Dermis microvascular lymphatic vessel endothelial cell (primary cell): ENCODE measurements around the gene P2RY14. TPM values are rescaled to one million over a fixed set of nuclear protein-coding genes. Genes with fewer than 3 reads are reported as not detected.

Experiments
- DNase-seq, 2 donors: peaks; one replicate each; pipeline versions ENCODE4 v3.0.0 to v3.0.0-alpha.2; 2010; ENCODE audit warnings: low read depth in 2 of 2
- total RNA-seq: library from RNA; depleted of rRNA; stranded (reverse); fragments of >200 nt; gene quantifications from 2 replicates; pipeline ENCODE4 v1.2.1, GENCODE V29; 2014

The P2RY14 gene
- total RNA-seq, 1 donor from 2014 or later = not detected

DNA sequence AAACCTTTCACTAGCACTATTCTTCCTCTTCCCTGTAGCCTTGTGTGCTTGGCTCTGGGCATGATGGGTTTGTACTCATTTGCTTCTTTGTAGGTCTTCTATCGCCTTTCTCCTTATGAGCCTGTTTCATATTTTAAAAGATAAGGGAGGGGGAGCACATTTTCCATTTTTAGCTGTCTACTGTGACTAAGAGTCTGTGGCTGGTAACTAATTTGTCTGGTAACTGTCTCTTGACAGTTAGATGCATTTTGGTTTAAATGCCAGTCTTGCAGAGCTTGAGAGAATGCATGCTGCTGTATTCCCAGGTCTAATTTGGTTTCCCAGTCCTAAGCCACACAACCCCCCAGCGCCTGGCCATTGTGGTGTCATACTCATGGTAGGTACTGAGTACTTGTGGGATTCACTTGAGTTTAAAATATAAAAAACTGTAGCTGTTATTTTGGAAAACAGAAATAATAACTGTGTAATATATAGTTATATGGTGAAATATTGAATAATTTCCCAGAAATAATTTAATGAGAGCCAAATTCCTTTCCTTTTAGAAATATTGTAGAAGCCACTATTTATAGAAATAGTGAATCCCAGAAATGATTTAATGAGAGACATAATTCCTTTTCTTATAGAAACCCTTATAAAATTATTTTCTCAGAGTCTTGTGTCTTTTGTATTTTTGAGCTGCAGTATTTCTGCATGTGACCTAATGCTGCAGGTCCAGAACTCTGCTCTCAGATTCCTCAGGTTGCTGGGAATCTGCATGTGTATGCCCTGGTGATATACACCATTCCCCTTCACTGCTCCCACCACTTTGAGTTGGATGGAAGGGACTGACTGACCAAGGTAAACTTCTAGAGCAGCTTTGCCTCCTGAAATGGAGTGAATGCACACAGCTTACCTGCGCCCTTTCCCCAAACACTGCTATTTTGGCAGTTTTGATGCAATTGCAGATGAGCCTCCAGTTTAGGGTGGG, 61.4 kb downstream of the P2RY14 start:
- DNase-seq = no peak

DNA sequence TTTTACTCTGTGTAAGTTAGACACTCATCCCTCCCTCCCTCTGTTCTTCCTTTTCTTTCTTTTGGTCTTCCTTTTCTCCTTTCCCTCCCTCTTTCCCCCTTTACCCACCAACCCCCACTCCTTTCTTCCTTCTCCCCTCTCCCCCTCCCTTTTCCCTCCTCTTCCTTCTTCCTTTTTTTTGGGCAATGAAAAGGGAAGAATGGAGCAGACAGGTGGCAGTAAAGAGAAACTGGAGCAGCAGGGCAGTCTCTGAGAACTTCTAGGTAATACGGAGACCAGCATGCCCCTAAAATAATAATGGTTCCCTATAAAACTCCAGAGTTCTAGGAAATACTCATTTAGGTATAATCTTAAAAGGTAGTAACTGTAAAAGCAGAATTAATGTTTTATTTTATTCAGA, 63.9 kb downstream of the P2RY14 start:
- DNase-seq = no peak

DNA sequence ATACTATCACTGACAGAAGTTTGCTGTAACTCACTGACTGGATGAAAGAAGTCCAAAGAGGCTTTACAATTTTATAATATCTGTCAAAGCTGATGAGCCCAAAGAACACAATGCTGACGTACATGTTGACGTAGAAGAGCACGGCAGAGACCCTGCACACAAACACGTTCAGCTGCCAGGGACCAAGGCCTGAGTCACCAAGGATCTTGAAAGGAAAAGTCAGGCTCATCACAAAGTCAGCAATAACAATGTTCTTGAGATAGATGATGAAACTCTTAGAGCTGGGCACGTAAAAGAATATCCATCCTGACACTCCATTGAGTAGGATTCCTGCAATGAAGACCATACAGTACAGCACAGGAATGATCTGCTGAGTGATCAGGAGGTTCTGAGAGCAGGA, 64.5 kb downstream of the P2RY14 start:
- DNase-seq = no peak

DNA sequence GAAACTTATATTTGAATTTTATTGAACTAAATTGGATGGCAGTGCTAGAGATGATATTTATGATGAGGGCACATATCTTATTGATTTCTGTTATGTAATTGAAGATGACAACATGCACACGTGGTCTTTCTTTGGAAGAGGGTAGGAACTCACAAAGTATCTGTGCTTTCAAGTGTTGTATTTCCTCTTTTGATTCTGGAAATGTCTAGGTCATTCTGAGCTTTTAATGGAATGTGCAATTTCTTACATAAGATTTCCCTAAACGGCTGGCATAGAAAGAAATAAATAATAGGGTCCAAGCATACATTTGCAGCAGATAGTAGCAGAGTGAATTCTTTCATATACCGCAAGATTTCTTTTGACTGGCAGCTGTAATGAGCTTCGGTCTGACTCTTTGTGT, 65.2 kb downstream of the P2RY14 start:
- no peak for DNase-seq

DNA sequence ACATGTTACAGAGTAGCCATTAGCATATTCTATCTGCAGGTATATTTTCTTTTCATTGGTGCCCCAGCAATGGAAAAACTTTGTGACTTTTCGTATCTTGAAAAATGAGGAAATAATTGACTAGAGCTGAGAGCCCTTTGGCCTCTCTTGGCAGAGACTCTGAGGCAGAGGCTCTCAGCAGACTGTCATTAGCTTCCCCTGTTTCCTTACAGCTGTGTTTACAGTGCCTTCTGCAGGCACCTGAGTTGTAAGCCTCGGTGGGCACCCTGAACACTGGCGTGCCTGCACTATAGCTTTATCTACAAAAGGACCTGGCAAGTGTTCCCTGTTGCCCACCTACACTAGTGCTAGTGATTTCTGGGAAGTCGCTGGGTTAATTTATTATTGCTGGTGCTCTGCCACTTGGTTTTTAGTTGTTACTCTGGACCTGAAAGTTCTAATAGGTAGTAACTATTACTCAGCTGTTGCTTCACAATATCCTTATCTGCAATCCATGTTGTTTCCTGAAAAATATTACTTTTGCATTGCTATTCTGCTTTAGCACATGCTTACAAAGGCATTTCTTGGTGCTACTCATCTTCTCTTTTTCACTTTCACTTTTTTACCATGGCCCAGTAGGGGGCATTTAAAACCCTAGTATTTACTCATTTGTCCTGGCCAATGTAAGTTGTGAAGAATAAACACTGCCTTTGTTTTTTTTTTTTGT, 67.5 kb downstream of the P2RY14 start:
- DNase-seq = no peak

DNA sequence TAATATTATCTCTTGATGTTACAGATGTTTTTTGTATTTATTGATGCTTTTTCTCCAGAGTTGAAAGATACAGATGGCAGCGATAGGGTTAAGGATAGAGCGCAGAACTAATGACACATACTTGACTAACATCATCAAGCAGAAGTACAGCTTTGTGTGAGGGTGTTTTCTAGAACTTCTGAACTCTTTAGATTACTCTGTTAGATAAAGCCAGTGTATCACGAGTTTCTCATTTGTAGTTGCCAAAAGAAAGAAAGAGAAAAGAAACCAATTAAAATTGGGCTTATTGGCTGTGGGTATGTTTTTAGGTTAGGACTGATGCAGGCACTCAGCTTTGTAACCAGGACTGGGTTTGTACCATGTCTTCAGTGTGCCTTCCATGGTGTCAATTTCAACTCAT, 68.7 kb downstream of the P2RY14 start:
- no peak for DNase-seq

DNA sequence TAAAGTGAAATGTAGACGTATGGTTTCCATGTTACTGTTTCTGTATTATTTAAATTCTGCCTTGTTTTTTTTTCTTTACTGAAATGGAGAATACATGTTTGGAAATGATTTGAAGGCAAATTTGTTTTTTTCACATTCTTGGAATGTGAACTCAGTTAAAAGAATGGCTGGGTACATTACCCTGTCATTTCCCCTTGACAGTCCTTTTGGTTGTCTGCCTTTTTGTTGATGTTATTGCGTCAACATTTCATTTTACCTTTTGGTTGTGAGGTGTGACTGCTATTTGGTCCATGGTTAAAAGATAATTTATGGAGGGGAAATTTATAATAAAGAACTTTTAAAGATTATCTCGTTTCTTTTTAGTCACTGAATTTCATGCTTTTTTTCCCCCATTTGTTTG, 72.1 kb downstream of the P2RY14 start:
- DNase-seq = no peak

DNA sequence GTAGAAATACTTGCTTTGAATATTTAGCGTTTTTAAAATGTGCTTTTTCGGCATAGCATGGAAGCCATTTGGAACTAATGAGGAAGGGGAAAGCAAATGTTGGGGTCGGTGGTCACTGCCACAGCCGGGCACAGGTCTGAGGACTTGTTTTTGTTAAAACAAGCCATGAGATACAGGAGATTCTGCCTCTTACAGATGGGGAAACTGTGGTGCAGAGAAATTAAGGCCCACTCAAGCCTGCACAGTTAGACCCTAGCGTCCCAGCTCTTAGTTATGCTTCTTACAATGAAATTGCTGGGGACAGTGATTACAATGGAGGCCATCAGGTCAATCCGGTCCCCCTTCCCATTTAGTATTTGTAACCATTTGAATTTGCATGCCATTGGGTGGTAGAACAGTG, 72.9 kb downstream of the P2RY14 start:
- DNase-seq = no peak

DNA sequence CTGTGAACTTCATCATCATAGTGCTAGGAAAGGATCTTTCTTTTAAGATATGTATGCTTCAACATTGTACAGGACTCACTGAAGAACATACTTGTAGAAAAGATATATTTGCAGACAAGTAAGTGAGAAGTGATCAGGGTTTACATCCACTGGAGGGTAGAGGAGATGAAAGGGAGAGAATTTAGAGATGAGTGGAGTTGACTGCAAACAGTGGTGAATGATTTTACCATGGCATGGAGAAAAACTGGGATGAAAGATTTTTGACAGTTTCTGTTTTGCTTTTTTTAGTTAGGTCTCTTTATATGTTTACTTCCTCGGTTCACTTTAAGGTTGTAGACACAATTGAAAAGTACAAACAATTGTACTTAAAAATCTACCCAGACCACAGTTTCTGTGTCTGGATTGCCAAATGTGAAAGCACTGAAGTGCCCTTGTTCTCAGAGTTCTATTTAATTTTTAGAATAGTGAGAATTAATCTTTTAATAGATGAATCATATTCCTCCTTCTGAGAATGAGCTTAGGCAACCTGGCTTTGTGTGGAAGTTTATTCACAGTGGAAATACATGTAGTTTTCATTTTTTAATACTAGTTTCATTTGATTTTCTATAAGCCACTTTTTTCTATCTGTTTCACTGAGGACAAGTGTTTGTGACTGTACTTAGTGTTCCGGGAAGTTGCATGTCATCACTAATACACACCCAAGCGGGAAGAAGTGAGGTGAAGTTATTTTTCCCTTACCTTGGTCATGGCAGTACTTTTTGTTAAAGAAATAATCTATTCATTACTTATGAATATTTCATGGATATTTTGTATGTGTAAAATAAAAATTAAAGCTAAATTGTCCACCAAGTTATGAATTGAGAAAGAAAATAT, 73.6 kb downstream of the P2RY14 start:
- no peak for DNase-seq

DNA sequence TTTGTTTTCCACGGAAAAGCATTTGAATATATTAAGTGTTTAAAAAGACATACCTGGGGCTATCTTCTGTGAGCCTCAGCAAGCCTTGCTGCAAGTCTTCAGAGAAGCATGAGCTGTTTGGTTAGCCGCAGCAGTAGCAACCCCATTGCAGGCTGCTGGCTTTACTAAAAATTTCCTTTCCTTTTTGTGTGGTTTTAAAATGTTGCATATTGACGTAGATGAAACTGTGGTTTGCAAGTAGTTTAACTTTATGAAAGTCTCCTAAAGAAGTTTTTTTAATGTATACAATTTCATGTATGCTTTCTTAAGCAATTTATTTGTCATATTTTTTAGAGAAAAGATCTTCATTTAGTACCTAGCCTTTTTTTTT, 75.3 kb downstream of the P2RY14 start, which contains the start of gene GPR171:
Gene GPR171, minus strand, starts transcription at position 166 of the 370 bp plus-strand sequence. CDS start 3,830 bp downstream, outside the sequence.
- DNase-seq = no peak

DNA sequence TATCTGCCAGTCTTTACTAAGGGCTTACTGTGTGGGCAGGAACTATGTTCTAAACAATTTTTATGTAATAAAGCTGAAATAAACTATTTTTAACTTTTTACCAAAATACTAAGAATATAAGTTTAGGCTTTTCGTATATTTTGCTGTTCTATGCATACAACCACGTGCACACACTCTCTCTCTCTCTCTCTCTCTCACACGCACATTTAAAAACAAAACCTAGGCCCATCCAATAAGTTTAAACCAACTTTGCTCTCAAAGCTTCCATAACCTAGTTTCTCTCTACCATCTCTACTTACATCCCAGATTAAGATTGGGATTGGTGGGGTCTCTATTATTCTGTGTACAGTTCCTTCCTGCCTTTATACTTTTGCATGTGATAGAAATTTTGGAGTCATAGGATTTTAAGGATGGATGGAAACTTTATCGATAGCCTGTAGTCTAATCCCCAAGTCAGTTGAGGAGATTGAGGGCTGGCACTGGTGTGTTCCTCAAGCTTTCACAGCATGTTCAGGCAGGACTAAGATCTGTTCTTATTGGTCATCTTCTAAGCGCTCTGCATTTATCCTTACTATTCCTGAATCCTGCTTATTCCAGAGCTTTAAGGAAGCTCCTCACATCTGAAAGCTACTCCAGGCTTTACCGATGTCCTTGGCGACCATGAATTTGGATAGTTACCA, 77.2 kb downstream of the P2RY14 start:
- no peak for DNase-seq

DNA sequence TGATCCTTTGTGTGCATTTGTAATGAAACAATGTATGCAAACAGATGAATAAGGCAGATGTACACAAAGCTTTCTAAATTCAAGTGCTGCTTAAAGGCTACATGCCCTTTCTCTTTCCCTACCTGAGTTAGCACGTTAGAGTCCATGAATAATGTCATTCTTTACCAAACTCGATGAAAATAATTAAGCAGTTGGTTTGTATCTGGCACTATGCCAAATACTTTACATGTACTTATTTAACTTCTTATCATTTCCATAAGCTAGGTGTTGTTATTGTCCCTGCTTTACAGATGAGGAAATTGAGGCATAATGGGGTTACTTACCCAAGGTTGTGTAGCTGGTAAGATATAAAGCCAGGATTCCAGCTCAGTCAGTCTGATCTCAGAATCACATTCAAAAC, 77.8 kb downstream of the P2RY14 start:
- no peak for DNase-seq

DNA sequence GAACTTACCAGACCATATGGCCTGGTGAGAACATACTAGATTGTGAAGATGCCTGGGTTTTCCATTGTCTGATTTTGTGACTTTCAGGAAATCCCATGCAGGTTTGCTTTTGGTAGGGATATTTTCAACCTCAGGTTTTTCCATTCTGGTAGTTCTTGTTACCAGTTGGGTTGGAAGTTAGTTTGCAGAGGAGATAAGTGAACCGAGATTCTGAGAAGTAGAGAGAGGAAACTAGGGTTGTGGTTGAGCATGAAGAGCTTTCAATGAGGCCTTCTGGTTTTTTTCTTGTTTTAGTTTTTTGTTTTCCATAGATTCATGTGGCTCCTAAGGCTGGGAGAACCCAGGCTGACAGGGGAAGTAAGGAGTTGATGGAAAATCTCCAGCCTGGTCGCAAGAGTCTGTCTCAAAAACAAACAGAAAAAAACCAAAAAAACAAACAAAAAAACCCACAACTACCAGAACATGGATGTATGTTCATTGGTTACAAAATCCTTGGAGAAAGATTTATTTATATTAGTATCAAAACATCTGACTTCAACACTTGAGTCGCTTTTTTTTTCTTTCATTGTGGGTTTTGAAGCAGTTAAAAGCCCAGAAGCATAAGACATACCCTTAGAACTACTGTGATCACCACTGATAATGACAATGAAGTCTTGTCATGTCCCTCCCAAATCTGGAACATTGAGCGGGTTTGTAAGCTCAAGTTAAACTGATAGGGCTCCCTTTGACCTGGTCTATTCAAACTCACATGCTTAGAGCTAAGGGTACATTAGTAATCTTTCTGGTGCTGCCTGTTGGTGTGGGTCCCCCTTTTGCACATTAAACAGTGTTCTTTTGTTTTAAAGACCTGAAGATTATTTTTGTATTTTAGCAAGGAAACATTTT, 78.5 kb downstream of the P2RY14 start:
- no peak for DNase-seq

DNA sequence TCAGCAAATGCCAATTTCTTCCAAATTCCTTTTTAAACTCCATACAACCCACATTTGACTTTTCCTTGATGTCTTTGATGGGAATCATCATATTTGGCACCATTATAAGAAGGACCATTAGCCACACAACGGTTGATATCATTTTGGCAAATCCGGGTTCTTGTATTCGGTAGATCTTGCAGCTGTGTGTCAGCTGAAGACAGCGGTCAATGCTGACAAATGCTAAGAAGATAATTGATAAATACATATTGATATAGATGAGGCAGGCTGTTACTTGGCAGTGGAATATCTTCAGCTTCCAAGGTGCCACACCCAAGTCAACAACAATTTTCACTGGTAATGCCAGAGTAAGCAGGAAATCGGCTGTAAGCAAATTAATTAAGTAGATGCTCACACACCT, 79.5 kb downstream of the P2RY14 start:
- DNase-seq = no peak

DNA sequence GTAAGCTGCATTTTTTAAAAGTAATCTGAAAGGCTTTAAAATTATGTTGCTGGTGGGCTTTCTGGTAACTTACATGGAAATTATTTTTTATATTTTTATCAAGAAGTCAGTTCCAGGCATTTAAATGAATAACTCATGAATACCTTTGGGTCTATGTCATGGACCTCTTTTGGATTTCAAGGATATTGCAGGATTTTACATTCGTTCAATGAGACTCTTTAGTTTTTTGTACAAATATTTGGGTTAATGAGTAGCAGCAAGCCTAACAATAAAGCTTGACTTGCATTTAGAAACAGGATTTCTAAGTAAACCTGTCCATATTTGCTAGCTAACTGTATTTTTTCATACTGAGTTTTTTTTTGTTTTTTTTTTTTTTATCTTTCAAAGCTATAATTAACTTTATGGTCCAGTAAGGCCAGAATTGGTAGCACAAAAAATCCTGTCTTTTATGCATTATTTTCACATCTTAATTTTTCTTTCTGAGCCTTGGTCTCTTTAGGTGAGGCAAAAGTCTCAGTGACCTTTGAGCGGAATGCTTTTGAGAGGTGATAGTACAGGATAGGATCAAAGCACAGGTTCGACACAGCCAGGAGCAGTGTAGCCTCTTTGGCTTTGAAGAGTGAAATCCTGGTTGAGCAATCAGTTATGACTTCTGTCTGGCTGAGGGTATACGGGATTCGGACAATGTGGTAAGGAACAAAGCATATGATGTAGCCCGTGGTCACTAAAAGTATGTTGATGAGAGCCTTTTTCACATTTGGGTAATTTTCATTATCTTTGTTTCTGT, 80.2 kb downstream of the P2RY14 start:
- DNase-seq = no peak

DNA sequence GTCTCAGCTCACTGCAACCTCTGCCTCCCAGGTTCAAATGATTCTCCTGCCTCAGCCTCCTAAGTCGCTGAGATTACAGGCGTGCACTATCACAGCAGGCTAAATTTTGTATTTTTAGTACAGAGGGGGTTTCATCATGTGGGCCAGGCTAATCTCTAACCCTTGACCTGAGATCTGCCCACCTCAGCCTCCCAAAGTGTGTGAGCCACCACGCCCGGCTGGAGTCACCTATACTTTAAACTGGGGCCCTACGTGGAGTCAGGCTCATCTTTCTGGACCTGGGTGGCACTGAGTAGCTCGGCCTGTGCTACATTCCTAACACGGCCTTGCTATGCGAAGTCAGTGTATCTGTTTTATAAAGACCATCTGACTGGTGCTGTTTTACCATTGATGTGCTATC, 81.1 kb downstream of the P2RY14 start:
- DNase-seq = no peak

DNA sequence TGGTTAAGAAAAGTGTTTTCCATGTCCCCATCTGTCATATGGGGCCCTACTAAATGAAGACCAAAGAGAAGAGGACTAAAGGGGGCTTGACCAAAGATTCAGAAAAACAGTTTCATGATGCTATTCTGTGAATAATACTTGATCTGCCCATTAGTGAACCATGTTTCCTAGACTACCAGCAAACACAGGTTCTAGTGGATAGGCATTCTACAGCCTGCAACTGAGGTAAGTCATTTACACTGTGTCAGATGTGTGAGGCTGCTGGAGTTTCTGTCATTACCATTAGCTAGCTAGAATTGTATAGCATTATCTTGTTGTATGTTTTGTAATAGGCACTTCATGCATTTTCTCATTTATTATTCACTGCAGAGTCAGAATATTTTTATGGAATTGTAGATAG, 81.9 kb downstream of the P2RY14 start:
- DNase-seq = no peak

DNA sequence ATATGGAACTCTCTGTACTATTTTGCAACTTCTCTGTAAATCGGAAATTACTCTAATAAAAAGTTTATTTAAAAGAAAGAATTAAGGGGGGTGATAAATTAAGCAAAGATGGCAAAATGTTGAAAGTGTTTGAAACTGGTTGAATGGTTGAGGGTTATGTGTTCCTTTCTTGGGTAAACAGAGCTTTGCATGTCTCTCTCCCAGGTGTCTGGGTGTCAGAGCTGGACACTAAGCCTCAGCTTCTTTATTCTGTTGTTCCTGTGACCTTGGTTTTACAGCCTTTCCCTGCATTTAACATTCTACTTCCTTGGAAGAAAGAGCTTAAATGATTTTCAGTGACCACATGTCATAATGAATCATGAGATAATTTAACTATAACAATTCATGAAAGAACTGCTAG, 82.5 kb downstream of the P2RY14 start:
- no peak for DNase-seq

DNA sequence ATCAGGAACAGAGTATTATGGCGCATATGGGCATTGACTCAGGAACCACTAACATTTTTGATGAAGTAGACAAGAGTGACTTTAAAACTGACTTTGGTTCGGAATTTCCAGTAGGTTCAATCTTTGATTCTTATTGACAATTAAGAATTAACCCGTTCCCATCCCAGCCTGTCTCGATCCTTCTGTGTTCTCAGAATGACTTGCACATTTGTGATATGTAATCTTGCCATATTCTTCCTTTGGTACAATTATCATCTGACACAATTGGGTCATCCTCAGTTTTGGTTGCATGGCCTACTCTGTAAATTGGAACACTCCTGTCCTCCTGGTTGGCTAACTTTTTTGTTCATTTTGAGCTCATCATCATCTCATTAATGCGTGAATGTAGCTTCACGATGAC, 85.8 kb downstream of the P2RY14 start:
- no peak for DNase-seq
